Dermis blood vessel endothelial cell (primary cell): ENCODE measurements around the gene CREG1. TPM values are rescaled to one million over a fixed set of nuclear protein-coding genes. Genes with fewer than 3 reads are reported as not detected.
"Not testable (repeated sequence)": the region's sequence is repeated elsewhere in the genome, so short reads cannot be mapped to it uniquely, and the experiment has no call there.

ENCODE experiments used
- DNase-seq: peaks from one replicate; pipeline ENCODE4 v3.0.0; 2010
- total RNA-seq: library from RNA; depleted of rRNA; stranded (reverse); fragments of >200 nt; gene quantifications from 2 replicates; pipeline ENCODE4 v1.2.3, GENCODE V29; 2014

CREG1 gene
- total RNA-seq = 58.1 and 71.5 TPM in 2 replicates

DNA sequence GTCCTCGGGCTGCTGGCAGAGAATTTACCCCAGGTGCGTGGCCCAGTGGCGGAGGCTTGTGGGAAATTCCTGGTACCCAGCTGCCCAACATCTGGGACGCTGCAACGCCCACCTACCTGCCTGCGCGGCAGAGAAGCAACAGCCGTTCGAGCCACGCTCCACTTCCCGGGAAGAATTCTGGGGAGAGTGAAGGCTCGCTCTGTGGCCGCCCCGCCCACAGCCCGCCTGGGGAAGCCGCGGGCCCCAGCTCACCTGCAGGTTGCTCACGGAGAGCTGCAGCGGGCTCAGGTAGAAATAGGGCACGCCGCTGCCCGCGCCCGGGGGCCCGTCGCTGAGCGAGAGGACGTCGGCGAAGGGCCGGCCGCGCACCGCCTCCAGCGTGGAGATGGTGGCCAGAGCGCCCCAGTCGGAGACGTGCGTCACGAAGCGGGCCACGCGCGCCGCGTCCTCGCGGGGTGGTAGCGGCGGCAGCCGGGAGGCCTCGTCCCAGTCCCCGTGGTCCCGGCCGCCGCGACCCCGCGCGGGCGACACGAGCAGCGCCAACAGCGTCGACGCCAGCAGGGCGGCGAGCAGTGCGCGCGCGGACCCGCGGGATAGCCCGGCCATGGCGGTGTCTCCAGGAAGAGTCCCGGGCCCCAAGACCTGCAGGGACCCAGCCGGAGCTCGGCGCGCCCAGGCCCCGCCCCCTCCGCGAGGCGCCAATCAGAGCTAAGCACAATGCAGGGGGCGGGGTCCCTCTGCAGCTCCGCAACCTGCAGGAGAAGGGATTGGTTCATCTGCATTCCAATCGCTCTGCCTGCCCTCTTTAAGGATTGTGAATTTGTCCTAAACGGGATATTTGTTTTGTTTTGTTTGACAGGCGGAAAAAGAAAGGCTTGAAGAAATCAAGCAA is at the start of gene CREG1:
TSS of gene CREG1 (minus strand) at position 627 of the 892 bp plus-strand sequence.
- DNase-seq = peak; percentile 93

GRCh38 chr1:167602840-167603239 is 49.3 kb upstream of the CREG1 start:
- DNase-seq = no peak

- peak; percentile 52 for DNase-seq
Observed at GRCh38 chr1:167601442-167602383, 48.2 kb upstream of the CREG1 start.

GRCh38 chr1:167599957-167600581 is 46.5 kb upstream of the CREG1 start:
- peak; percentile 60 for DNase-seq

- no peak for DNase-seq
Observed at GRCh38 chr1:167594822-167595221, 41.3 kb upstream of the CREG1 start.

DNA sequence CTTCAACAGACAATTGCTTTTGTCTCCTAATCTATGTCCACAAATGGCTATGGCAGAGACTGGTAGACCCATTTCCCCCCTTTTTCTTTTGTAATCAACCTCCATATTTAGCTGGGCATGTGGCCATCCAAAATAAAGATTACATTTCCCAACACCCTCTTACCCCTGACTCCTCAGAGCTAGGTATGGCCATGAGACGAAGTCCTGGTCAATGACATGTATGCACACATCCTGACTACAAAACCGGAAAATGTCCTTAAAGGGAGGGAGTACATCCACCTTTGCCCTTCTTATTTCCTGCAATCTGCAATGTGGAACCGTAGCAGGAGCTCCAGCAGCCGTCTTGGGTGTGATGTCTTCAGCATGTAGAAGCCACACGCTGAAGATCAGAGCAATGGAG is 40.3 kb upstream of the CREG1 start:
- DNase-seq = no peak

DNA sequence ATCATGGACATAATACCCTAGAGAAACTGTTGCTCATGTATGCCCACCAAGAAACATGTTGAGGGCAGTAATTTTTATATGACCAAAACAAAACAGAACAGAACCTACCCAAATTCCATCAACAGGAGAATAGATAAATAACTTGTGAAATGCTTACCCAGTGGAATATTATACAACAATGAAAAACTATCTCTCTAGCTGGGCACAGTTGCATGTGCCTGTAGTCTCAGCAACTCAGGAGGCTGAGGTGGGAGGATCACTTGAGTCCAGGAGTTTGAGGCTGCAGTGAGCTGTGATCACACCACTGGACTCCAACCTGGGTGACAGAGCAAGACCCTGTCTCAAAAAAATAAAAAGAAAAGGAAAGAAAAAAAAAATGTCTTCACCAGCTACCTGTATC is 38.9 kb upstream of the CREG1 start:
- DNase-seq = no peak

GRCh38 chr1:167588361-167588760 is 34.8 kb upstream of the CREG1 start:
- no peak for DNase-seq

GRCh38 chr1:167587872-167588271 is 34.3 kb upstream of the CREG1 start:
- no peak for DNase-seq

GRCh38 chr1:167587342-167587741 is 33.8 kb upstream of the CREG1 start:
- DNase-seq = no peak

- DNase-seq = no peak
Observed at GRCh38 chr1:167584581-167584980, 31.0 kb upstream of the CREG1 start.

- no peak for DNase-seq
Observed at GRCh38 chr1:167582722-167583121, 29.2 kb upstream of the CREG1 start.

GRCh38 chr1:167582064-167582463 is 28.5 kb upstream of the CREG1 start:
- no peak for DNase-seq

DNA sequence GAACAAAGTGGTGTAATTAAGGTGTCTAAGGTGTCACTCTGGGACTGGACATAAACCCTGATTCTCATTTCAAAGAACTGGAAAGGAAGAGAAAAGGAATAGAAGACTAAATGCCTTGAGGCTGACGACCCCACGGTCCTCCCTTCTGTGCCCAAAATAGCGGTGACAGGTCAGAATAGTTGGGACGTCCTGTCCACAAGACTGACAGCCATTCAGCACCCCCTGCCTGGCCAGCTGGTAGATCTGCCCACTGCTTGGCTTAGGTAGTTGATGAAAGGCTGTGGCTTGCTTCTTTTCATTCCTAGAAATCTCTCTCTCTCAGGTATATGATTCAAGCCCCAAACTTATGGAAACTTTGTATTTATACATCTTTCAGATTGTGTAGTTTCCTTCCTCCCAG is 26.4 kb upstream of the CREG1 start:
- DNase-seq = no peak

DNA sequence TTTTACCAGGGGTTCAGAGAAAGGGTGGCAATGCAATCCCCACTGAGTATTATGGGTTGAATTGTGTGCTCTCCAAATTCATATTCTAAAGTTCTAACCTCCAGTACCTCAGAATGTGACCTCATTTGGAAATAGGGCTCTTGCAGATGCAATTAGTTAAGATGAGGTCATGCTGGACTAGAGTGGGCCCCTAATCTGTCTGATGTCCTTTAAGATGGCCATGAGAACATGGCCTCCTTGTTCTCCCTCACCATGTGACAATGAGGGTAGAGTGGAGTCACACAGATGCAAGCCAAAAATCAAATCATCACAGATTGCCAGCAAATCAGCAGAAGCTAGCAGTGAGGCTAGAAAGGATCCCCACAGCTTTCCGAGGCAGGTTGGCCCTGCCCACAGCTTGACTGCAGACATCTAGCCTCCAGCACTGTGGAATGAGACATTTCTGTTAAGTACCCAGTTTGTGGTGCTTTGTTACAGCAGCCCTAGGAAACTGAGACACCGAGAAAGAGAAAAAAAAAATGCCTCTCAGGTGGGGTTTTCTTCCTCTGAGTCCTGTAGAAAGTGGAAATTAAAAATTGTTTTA is 25.5 kb upstream of the CREG1 start:
- no peak for DNase-seq

DNA sequence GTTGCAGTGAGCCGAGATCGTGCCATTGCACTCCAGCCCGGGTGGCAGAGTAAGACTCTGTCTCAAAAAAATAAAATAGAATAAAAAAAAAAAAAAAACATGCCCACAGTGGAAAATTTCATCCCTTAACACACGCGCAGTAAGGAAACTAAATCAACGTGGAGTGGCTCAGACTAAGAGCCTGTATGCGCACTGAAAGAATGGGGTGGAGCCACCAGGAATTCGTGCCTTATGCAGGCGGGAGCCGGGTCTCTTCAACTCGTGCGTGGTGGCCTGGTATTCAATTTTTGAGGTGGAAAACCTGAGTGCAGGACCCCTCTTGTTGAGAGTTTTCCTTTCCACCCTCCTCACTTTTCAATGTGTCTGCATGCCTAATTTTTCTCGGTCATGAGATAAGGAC is 22.1 kb upstream of the CREG1 start:
- DNase-seq = no peak

DNA sequence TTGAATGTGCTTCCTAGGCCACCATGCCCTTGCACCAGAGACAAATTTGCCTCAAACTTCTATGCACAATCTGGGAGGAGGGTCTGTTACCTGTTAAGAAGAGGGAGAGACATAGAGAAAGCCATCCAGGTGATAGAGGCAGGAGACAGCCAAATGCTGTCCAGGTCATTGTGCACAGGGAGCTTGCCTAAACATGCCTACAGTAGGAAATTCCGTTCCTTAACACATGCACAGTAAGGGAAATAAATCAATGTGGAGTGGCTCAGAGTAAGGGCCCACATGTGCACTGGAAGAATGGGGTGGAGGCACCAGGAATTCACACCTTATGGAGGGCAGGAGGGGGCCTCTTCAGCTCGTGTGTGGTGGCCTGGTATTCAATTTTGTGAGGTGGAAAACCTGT is 19.5 kb upstream of the CREG1 start:
- DNase-seq = no peak

DNA sequence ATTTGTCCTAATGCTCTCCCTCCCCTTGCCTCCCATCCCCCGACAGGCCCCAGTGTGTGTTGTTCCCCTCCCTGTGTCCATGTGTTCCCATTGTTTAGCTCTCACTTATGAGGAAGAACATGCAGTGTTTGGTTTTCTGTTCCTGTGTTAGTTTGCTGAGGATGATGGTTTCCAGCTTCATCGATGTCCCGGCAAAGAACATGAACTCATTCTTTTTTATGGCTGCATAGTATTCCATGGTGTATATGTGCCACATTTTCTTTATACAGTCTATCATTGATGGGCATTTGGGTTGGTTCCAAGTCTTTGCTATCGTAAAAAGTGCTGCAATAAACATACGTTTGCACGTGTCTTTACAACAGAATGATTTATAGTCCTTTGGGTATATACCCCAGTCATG is 17.1 kb upstream of the CREG1 start:
- DNase-seq = not testable (repeated sequence)

- no peak for DNase-seq
Observed at GRCh38 chr1:167567663-167568062, 14.1 kb upstream of the CREG1 start.

GRCh38 chr1:167566766-167567165 is 13.2 kb upstream of the CREG1 start:
- no peak for DNase-seq

DNA sequence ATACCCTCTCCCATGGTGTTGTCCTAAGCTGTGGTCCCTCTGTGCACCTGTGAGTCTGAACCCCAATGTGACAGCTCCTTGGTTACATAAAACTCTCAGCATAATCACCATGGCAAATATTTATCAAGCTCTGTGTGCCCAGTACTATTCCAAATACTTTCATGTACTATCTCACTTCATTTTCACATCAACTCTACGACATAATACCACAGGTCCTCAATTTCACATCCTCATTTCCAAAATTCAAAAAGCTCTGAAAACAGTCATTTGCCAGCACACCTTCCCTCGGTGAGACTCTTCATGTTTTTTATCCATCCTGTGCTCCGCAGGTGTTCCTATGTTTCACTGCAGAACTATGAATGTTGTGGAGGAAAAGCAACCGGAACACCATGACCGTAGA is 12.4 kb upstream of the CREG1 start:
- no peak for DNase-seq

DNA sequence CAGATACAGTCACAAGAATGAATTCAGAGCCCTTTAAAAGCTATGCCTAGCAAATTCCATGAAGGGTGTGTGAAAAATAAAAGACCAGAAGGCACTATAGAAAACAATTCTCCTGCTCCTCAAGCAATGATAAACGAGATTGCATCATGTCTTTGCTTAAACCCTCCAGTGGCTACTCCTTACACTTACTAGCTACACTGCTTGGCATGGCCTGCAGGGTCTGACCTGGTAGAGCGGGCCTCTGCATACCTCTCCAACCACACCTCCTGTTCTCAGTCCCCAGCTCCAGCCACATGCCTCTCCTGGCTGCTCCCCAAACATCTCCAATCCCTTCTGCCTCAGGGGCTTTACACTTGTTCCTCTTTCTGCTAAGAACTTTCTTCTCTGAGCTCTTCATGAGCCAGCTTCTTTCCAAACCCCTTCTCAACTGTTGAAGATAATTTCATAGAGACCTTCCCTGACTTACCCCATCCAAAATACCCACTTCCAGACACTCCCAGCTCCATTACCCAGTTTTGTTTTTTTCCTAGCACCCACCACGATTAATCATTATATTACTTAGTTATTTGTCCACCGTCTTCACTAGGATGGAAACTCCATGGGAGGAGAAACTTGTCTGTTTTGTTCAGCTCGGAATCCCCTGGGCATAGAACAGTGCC is 11.2 kb upstream of the CREG1 start:
- DNase-seq = no peak
